ENCODE measurements around the gene CERS6. TPM values are rescaled to one million over a fixed set of nuclear protein-coding genes. Genes with fewer than 3 reads are reported as not detected.

Gene CERS6
- total RNA-seq, 1 experiment from 2014 or later, result 17.3 TPM

GRCh38 chr2:168723275-168723899 is 267.3 kb downstream of the CERS6 start (continued):
- no peak for TF ChIP-seq ZNF121 (CRISPR knock-in tag; IDR thresholded peaks at IDR 0.05)

GRCh38 chr2:168726375-168726774 is 270.3 kb downstream of the CERS6 start:
- CTCF ChIA-PET, result no interaction called here

GRCh38 chr2:168727904-168728470 is 271.9 kb downstream of the CERS6 start:
- peaks cover 29% of the 10 kb centered on the region for H3K4me1 Mint-ChIP-seq
- no peak overlapping the region for H3K27ac Mint-ChIP-seq
- DNase-seq (ENCODE audit: low spot score) (no peak), ATAC-seq (no peak)
- ChIA-PET POLR2A (no interaction called here), CTCF (interaction anchor here (0.7 kb wide), 1 partner anchor 258 kb away, joined by 5 read pairs; no protein-coding TSS in a partner anchor)
- H3K27me3 Mint-ChIP-seq (ENCODE audit: low read depth), result no peaks in the 10 kb centered on the region
- H3K36me3 Mint-ChIP-seq, result peaks cover 18% of the 10 kb centered on the region
- no peak overlapping the region for H3K4me3 Mint-ChIP-seq
- peaks cover 13% of the 10 kb centered on the region for H3K9me3 Mint-ChIP-seq
- TF ChIP-seq NFE2L1 (CRISPR knock-in tag; IDR thresholded peaks at IDR 0.05) (no peak), ZSCAN18 (CRISPR knock-in tag; IDR thresholded peaks at IDR 0.05) (no peak), CTCF (IDR thresholded peaks at IDR 0.05) (no peak), RELA (CRISPR knock-in tag; IDR thresholded peaks at IDR 0.05; ENCODE audit: borderline replicate concordance) (no peak), HMGA2 (CRISPR knock-in tag; IDR thresholded peaks at IDR 0.05) (no peak), ZNF219 (CRISPR knock-in tag; IDR thresholded peaks at IDR 0.05; ENCODE audit: borderline replicate concordance) (no peak), EMX1 (CRISPR knock-in tag; IDR thresholded peaks at IDR 0.05) (no peak), NR2C2 (CRISPR knock-in tag; IDR thresholded peaks at IDR 0.05) (no peak), GABPB1 (CRISPR knock-in tag; IDR thresholded peaks at IDR 0.05) (no peak), AR (CRISPR knock-in tag; IDR thresholded peaks at IDR 0.05) (no peak), GRHL2 (CRISPR knock-in tag; IDR thresholded peaks at IDR 0.05; ENCODE audit: insufficient replicate concordance, severe bottlenecking) (no peak)

More at GRCh38 chr2:168726375-168726774, 270.3 kb downstream of the CERS6 start:
- peaks cover 13% of the 10 kb centered on the region for H3K9me3 Mint-ChIP-seq
- H3K27ac Mint-ChIP-seq, result no peak overlapping the region
- POLR2A ChIA-PET, result no interaction called here
- TF ChIP-seq ESRRA (CRISPR knock-in tag; IDR thresholded peaks at IDR 0.05; ENCODE audit: borderline replicate concordance) (no peak), NFE2L1 (CRISPR knock-in tag; IDR thresholded peaks at IDR 0.05) (no peak), ZBTB43 (CRISPR knock-in tag; IDR thresholded peaks at IDR 0.05) (no peak), RORB (CRISPR knock-in tag; IDR thresholded peaks at IDR 0.05) (no peak), SMAD3 (CRISPR knock-in tag; IDR thresholded peaks at IDR 0.05; ENCODE audit: borderline replicate concordance) (no peak), ZNF512 (CRISPR knock-in tag; IDR thresholded peaks at IDR 0.05; ENCODE audit: borderline replicate concordance) (no peak), FOXP4 (CRISPR knock-in tag; IDR thresholded peaks at IDR 0.05) (no peak)
- no peak overlapping the region for H3K4me3 Mint-ChIP-seq
- peaks cover 14% of the 10 kb centered on the region for H3K4me1 Mint-ChIP-seq
- peaks cover 18% of the 10 kb centered on the region for H3K36me3 Mint-ChIP-seq
- ATAC-seq (no peak), DNase-seq (ENCODE audit: low spot score) (no peak)
- no peaks in the 10 kb centered on the region for H3K27me3 Mint-ChIP-seq (ENCODE audit: low read depth)

Measured in WTC11 (cell line).